ENCODE data around the gene ELP2. TPM values are rescaled to one million over a fixed set of nuclear protein-coding genes. Genes with fewer than 3 reads are reported as not detected.
A peak's percentile ranks its signal among the peaks of the same experiment; 100 is the strongest.

ELP2 gene
- total RNA-seq, 1 donor: 125 TPM

DNA sequence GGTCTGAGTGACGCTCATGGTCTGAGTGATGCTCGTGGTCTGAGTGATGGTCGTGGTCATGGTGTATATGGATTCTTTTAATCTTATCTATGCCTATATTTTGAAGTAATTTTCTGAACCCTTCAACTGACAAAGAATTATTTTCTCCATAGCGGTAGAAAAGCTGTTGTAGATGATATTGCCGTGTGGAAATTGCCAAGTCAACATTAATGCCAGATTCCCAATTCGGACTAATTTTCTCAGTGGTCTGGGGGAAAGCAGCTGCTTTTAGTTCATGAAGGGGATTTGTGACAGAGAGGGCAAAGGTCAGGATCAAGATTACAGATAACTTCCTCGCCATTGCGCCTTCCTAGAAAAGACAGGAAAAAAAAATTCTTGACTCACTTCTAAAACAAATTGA lies 3.0 kb upstream of the ELP2 start:
- Histone ChIP-seq H3K79me2 (ENCODE audit: insufficient read depth, low read length) (peaks cover 49% of the 10 kb centered on the region), H3K4me3 (ENCODE audit: insufficient read depth, low read length) (no peak overlapping the region), H3K4me1 (ENCODE audit: insufficient read depth, low read length) (peaks cover 20% of the 10 kb centered on the region), H3K4me2 (ENCODE audit: insufficient read depth, low read length) (no peak overlapping the region), H3K9me3 (ENCODE audit: low read depth, low read length) (no peaks in the 10 kb centered on the region), H4K20me1 (ENCODE audit: insufficient read depth, low read length) (peaks cover 33% of the 10 kb centered on the region), H3K27me3 (ENCODE audit: insufficient read depth, low read length) (no peaks in the 10 kb centered on the region), H2AFZ (ENCODE audit: low read length) (no peak overlapping the region), H3K27ac (ENCODE audit: low read depth, low read length) (no peak overlapping the region), H3K36me3 (ENCODE audit: insufficient read depth, low read length) (peaks cover 33% of the 10 kb centered on the region)
- TF ChIP-seq, protein P1, sequence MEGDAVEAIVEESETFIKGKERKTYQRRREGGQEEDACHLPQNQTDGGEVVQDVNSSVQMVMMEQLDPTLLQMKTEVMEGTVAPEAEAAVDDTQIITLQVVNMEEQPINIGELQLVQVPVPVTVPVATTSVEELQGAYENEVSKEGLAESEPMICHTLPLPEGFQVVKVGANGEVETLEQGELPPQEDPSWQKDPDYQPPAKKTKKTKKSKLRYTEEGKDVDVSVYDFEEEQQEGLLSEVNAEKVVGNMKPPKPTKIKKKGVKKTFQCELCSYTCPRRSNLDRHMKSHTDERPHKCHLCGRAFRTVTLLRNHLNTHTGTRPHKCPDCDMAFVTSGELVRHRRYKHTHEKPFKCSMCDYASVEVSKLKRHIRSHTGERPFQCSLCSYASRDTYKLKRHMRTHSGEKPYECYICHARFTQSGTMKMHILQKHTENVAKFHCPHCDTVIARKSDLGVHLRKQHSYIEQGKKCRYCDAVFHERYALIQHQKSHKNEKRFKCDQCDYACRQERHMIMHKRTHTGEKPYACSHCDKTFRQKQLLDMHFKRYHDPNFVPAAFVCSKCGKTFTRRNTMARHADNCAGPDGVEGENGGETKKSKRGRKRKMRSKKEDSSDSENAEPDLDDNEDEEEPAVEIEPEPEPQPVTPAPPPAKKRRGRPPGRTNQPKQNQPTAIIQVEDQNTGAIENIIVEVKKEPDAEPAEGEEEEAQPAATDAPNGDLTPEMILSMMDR (IDR thresholded peaks at IDR 0.05; ENCODE audit: extremely low read depth, low read depth, low read length): no peak
- no peak for DNase-seq (ENCODE audit: insufficient read length, low spot score, missing footprints)

DNA sequence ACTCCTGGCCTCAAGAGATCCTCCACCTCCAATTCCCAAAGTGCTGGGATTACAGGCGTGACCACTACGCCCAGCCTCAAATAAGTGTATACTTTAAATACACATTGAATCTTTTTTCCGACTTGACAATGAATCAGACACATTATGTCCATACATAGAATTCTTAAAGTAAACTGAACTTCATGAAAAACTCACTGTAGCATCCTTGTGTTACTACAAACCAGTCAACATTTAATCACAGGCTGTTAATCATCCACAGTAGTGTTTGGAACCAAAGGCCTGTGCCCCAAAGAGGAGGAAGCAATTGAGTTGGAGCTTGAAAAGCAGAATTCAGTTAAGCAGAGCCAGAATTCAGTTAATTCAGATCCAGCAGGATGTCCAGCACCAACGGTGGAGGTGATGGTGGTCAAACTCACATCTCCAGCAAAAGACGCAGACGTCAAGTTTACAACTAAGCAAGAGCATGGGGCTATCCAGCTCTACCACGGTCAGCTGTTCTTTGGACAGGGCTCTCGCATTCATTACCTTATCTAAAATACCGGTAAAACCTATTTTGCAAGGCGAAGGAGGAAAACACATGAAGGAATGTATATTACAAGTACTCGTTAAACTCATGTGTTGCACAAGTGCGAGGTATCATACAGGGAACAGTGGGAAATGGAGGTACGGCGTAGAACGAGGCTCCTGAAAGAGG lies 1.7 kb upstream of the ELP2 start:
- peaks cover 20% of the 10 kb centered on the region for H3K36me3 ChIP-seq (ENCODE audit: insufficient read depth, low read length)
- H3K9me3 ChIP-seq (ENCODE audit: low read depth, low read length): no peaks in the 10 kb centered on the region
- H3K79me2 ChIP-seq (ENCODE audit: insufficient read depth, low read length): peaks cover 62% of the 10 kb centered on the region
- peak overlapping the region; percentile 95 for H3K4me3 ChIP-seq (ENCODE audit: insufficient read depth, low read length)
- H2AFZ ChIP-seq (ENCODE audit: low read length): peak overlapping the region; percentile 48
- no peaks in the 10 kb centered on the region for H3K27me3 ChIP-seq (ENCODE audit: insufficient read depth, low read length)
- H3K4me2 ChIP-seq (ENCODE audit: insufficient read depth, low read length): peak overlapping the region; percentile 95
- peaks cover 44% of the 10 kb centered on the region for H4K20me1 ChIP-seq (ENCODE audit: insufficient read depth, low read length)
- H3K27ac ChIP-seq (ENCODE audit: low read depth, low read length): no peak overlapping the region
- peak; percentile 32 for DNase-seq (ENCODE audit: insufficient read length, low spot score, missing footprints)
- TF ChIP-seq, protein P1 (IDR thresholded peaks at IDR 0.05; ENCODE audit: extremely low read depth, low read depth, low read length): no peak
- H3K4me1 ChIP-seq (ENCODE audit: insufficient read depth, low read length): peaks cover 20% of the 10 kb centered on the region

DNA sequence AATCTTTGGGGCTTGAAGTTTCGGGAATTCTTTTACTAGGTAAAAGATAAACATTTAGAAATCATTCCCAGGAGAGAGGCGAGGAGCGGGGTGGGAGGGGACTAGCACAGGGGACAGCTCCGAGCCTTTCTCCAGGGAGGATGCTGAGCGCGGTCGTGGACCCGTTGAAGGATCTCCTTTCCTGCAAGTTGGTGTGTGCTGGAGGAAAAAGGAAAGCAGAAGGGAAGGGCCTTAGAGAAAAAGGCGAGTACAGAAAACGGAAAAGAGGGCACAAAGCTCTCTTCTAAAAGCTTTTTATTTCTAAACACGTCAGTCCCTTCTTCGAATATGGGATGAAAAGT lies 1.2 kb upstream of the ELP2 start:
- Histone ChIP-seq H3K4me2 (ENCODE audit: insufficient read depth, low read length) (peak overlapping the region; percentile 95), H3K9me3 (ENCODE audit: low read depth, low read length) (no peaks in the 10 kb centered on the region), H3K4me3 (ENCODE audit: insufficient read depth, low read length) (peak overlapping the region; percentile 95), H3K79me2 (ENCODE audit: insufficient read depth, low read length) (peaks cover 67% of the 10 kb centered on the region), H3K36me3 (ENCODE audit: insufficient read depth, low read length) (peaks cover 18% of the 10 kb centered on the region), H3K27ac (ENCODE audit: low read depth, low read length) (peak overlapping the region; percentile 97), H2AFZ (ENCODE audit: low read length) (peak overlapping the region; percentile 93), H3K4me1 (ENCODE audit: insufficient read depth, low read length) (peaks cover 20% of the 10 kb centered on the region), H4K20me1 (ENCODE audit: insufficient read depth, low read length) (peaks cover 46% of the 10 kb centered on the region), H3K27me3 (ENCODE audit: insufficient read depth, low read length) (no peaks in the 10 kb centered on the region)
- peak; percentile 90 for DNase-seq (ENCODE audit: insufficient read length, low spot score, missing footprints)
- TF ChIP-seq, protein P1 (IDR thresholded peaks at IDR 0.05; ENCODE audit: extremely low read depth, low read depth, low read length): no peak

DNA sequence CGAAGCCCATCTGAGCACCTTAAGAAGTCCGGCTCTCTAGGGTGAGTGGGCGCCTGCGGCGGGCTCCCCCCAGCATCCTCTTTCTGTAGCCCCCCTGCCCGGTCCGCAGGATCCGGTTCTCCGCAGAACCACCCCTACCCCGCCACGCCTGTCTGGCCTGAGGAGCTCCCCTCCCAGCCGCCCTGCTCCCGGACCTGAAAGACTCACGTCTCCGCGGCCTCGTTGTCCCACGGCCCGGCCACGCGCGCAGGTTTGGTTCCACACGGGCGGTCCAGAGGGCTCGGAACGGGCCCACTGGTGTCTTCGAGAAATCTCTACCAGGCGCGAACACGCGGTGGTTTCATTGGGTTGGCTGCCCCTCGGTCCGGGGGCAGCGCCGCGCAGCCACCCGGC lies 796 bp upstream of the ELP2 start:
- no peaks in the 10 kb centered on the region for H3K27me3 ChIP-seq (ENCODE audit: insufficient read depth, low read length)
- TF ChIP-seq, protein P1 (IDR thresholded peaks at IDR 0.05; ENCODE audit: extremely low read depth, low read depth, low read length): no peak
- peak overlapping the region; percentile 93 for H2AFZ ChIP-seq (ENCODE audit: low read length)
- H3K79me2 ChIP-seq (ENCODE audit: insufficient read depth, low read length): peaks cover 71% of the 10 kb centered on the region
- peak overlapping the region; percentile 97 for H3K27ac ChIP-seq (ENCODE audit: low read depth, low read length)
- H3K4me3 ChIP-seq (ENCODE audit: insufficient read depth, low read length): peak overlapping the region; percentile 95
- H3K4me2 ChIP-seq (ENCODE audit: insufficient read depth, low read length): peak overlapping the region; percentile 95
- H3K9me3 ChIP-seq (ENCODE audit: low read depth, low read length): no peaks in the 10 kb centered on the region
- no peak for DNase-seq (ENCODE audit: insufficient read length, low spot score, missing footprints)
- H3K36me3 ChIP-seq (ENCODE audit: insufficient read depth, low read length): peaks cover 15% of the 10 kb centered on the region
- H4K20me1 ChIP-seq (ENCODE audit: insufficient read depth, low read length): peaks cover 46% of the 10 kb centered on the region
- peaks cover 20% of the 10 kb centered on the region for H3K4me1 ChIP-seq (ENCODE audit: insufficient read depth, low read length)

All from osteoblast (primary cell).